Trophoblast cell (in vitro differentiated cells and primary cell): ENCODE data around the gene NXT1.

Source experiments
- DNase-seq, 2 donors: peaks; one replicate each; pipeline ENCODE4 v3.0.0-alpha.2; 2016
- H2AFZ ChIP-seq: 2 replicates; pipeline ENCODE4 v1.6.1; 2013; ENCODE audit warnings: low read length, moderate library complexity, mild to moderate bottlenecking; ENCODE audit not compliant: insufficient read depth, poor library complexity
- H2AK5ac ChIP-seq: 2 replicates; pipeline ENCODE4 v1.6.1; 2013; ENCODE audit warnings: mild to moderate bottlenecking, low read length
- H2BK120ac ChIP-seq: 2 replicates; pipeline ENCODE4 v1.6.1; 2013; ENCODE audit warnings: low read length, mild to moderate bottlenecking, moderate library complexity; ENCODE audit not compliant: insufficient read depth, poor library complexity
- H2BK12ac ChIP-seq: 2 replicates; pipeline ENCODE4 v1.6.1; 2013; ENCODE audit warnings: mild to moderate bottlenecking, low read length, moderate library complexity
- H2BK5ac ChIP-seq: 2 replicates; pipeline ENCODE4 v1.6.1; 2013; ENCODE audit warnings: low read length, low read depth, moderate library complexity, mild to moderate bottlenecking; ENCODE audit not compliant: poor library complexity
- H3K14ac ChIP-seq: 2 replicates; pipeline ENCODE4 v1.6.1; 2013; ENCODE audit warnings: mild to moderate bottlenecking, low read length
- H3K18ac ChIP-seq: 2 replicates; pipeline ENCODE4 v1.6.1; 2013; ENCODE audit warnings: mild to moderate bottlenecking, low read length
- H3K23ac ChIP-seq: 2 replicates; pipeline ENCODE4 v1.6.1; 2013; ENCODE audit warnings: low read length
- H3K27ac ChIP-seq: 2 replicates; pipeline ENCODE4 v1.5.1; 2013; ENCODE audit warnings: low read depth, mild to moderate bottlenecking, inconsistent platforms, low read length, moderate library complexity
- H3K27me3 ChIP-seq: 2 replicates; pipeline ENCODE4 v1.6.1; 2013; ENCODE audit warnings: inconsistent platforms, mild to moderate bottlenecking, low read length, moderate library complexity; ENCODE audit not compliant: insufficient read depth
- H3K36me3 ChIP-seq, 2 experiments: 1 replicate in 1 of 2; 2 replicates in 1 of 2; pipeline ENCODE4 v1.6.1; 2013; ENCODE audit warnings: low read length in 2 of 2, mild to moderate bottlenecking in 2 of 2, moderate library complexity in 1 of 2; ENCODE audit not compliant: insufficient read depth in 2 of 2, control insufficient read depth in 1 of 2
- H3K4ac ChIP-seq: 2 replicates; pipeline ENCODE4 v1.6.1; 2013; ENCODE audit warnings: low read depth, mild to moderate bottlenecking, low read length, moderate library complexity
- H3K4me1 ChIP-seq, 2 experiments: 1 replicate in 1 of 2; 2 replicates in 1 of 2; pipeline ENCODE4 v1.6.1; 2013; ENCODE audit warnings: low read length in 2 of 2, mild to moderate bottlenecking in 2 of 2, moderate library complexity in 1 of 2; ENCODE audit not compliant: insufficient read depth in 2 of 2, control insufficient read depth in 1 of 2
- H3K4me2 ChIP-seq: 2 replicates; pipeline ENCODE4 v1.6.1; 2013; ENCODE audit warnings: inconsistent platforms, mild to moderate bottlenecking, low read length, moderate library complexity
- H3K4me3 ChIP-seq: 2 replicates; pipeline ENCODE4 v1.5.1; 2013; ENCODE audit warnings: mild to moderate bottlenecking, low read depth, low read length, inconsistent platforms
- H3K79me1 ChIP-seq: one replicate; pipeline ENCODE4 v1.6.1; 2013; ENCODE audit warnings: low read length
- H3K79me2 ChIP-seq: 2 replicates; pipeline ENCODE4 v1.6.1; 2013; ENCODE audit warnings: low read length, mild to moderate bottlenecking; ENCODE audit not compliant: control insufficient read depth, insufficient read depth, poor library complexity
- H3K9ac ChIP-seq: 2 replicates; pipeline ENCODE4 v1.6.1; 2013; ENCODE audit warnings: mild to moderate bottlenecking, low read length
- H3K9me3 ChIP-seq: 2 replicates; pipeline ENCODE4 v1.6.1; 2013; ENCODE audit warnings: low read depth, mild to moderate bottlenecking, control low read depth, inconsistent platforms, low read length; ENCODE audit not compliant: insufficient read depth
- H4K12ac ChIP-seq: 2 replicates; pipeline ENCODE4 v1.6.1; 2013; ENCODE audit warnings: low read depth, mild to moderate bottlenecking, low read length, moderate library complexity
- H4K8ac ChIP-seq: 2 replicates; pipeline ENCODE4 v1.6.1; 2013; ENCODE audit warnings: low read depth, mild to moderate bottlenecking, low read length, moderate library complexity
- H4K91ac ChIP-seq: one replicate; pipeline ENCODE4 v1.6.1; 2013; ENCODE audit warnings: low read depth, mild to moderate bottlenecking, low read length, moderate library complexity
- WGBS: extraction: QIAGEN DNeasy Blood & Tissue Kit; methylation state at CpG from one replicate; pipeline ENCODE4 v1.1.7; 2013; ENCODE audit warnings: missing lambda C conversion rate; ENCODE audit not compliant: insufficient read length, insufficient coverage; ENCODE audit errors: extremely low coverage; 5-methylcytosine and 5-hydroxymethylcytosine counted together

Gene NXT1

GRCh38 chr20:23313271-23313670, 37.3 kb upstream of the NXT1 start:
- no peaks in the 10 kb centered on the region for H3K27me3 ChIP-seq
- H3K79me2 ChIP-seq = no peaks in the 10 kb centered on the region
- no peak overlapping the region for H4K12ac ChIP-seq
- no peak overlapping the region for H2BK12ac ChIP-seq
- H3K4me2 ChIP-seq = no peak overlapping the region
- no peaks in the 10 kb centered on the region for H3K36me3 ChIP-seq
- no peak overlapping the region for H3K23ac ChIP-seq
- no peak overlapping the region for H3K4ac ChIP-seq
- H2AFZ ChIP-seq = no peak overlapping the region
- no peak overlapping the region for H3K14ac ChIP-seq
- no peak overlapping the region for H3K9ac ChIP-seq
- no peak overlapping the region for H3K18ac ChIP-seq
- no peak overlapping the region for H4K8ac ChIP-seq
- no peak overlapping the region for H2AK5ac ChIP-seq
- no peaks in the 10 kb centered on the region for H3K79me1 ChIP-seq
- no peak overlapping the region for H3K27ac ChIP-seq
- no peaks in the 10 kb centered on the region for H3K4me1 ChIP-seq
- no CpG with 5 or more reads among the region's 1 CpG for WGBS
- no peak overlapping the region for H3K4me3 ChIP-seq
- no peak overlapping the region for H4K91ac ChIP-seq
- H2BK5ac ChIP-seq = no peak overlapping the region
- H3K9me3 ChIP-seq = peaks cover 5% of the 10 kb centered on the region
- no peak overlapping the region for H2BK120ac ChIP-seq
- no peak for DNase-seq

- H4K12ac ChIP-seq = no peak overlapping the region
- no peak overlapping the region for H2BK12ac ChIP-seq
- no peak overlapping the region for H2AFZ ChIP-seq
- H3K4me2 ChIP-seq = no peak overlapping the region
- no peaks in the 10 kb centered on the region for H3K36me3 ChIP-seq
- no peak overlapping the region for H4K8ac ChIP-seq
- no peak overlapping the region for H3K4ac ChIP-seq
- H3K79me2 ChIP-seq = no peaks in the 10 kb centered on the region
- no peak for DNase-seq
- no peak overlapping the region for H3K23ac ChIP-seq
- WGBS = no CpG with 5 or more reads among the region's 5 CpGs
- H3K9ac ChIP-seq = no peak overlapping the region
- H3K4me3 ChIP-seq = no peak overlapping the region
- no peak overlapping the region for H3K27ac ChIP-seq
- no peaks in the 10 kb centered on the region for H3K4me1 ChIP-seq
- H2AK5ac ChIP-seq = no peak overlapping the region
- no peaks in the 10 kb centered on the region for H3K27me3 ChIP-seq
- peaks cover 3% of the 10 kb centered on the region for H3K9me3 ChIP-seq
- H2BK5ac ChIP-seq = no peak overlapping the region
- no peak overlapping the region for H2BK120ac ChIP-seq
- no peaks in the 10 kb centered on the region for H3K79me1 ChIP-seq
- no peak overlapping the region for H3K14ac ChIP-seq
- H3K18ac ChIP-seq = no peak overlapping the region
- no peak overlapping the region for H4K91ac ChIP-seq
Observed at GRCh38 chr20:23314699-23315098, 35.9 kb upstream of the NXT1 start.

GRCh38 chr20:23315099-23315498, 35.5 kb upstream of the NXT1 start:
- Histone ChIP-seq H2AK5ac (no peak overlapping the region), H2BK12ac (no peak overlapping the region), H3K4ac (no peak overlapping the region), H3K27ac (no peak overlapping the region), H3K9me3 (peaks cover 3% of the 10 kb centered on the region), H3K4me1 (no peaks in the 10 kb centered on the region), H3K14ac (no peak overlapping the region), H2BK120ac (no peak overlapping the region), H3K27me3 (no peaks in the 10 kb centered on the region), H3K36me3 (no peaks in the 10 kb centered on the region), H3K23ac (no peak overlapping the region), H3K18ac (no peak overlapping the region), H4K91ac (no peak overlapping the region), H4K8ac (no peak overlapping the region), H3K79me2 (no peaks in the 10 kb centered on the region), H4K12ac (no peak overlapping the region), H3K4me3 (no peak overlapping the region), H3K79me1 (no peaks in the 10 kb centered on the region), H3K4me2 (no peak overlapping the region), H3K9ac (no peak overlapping the region), H2BK5ac (no peak overlapping the region), H2AFZ (no peak overlapping the region)
- no CpG with 5 or more reads among the region's 9 CpGs for WGBS
- peak in 1 of 2 donors; percentile 20 for DNase-seq

GRCh38 chr20:23316626-23317025, 34.0 kb upstream of the NXT1 start:
- Histone ChIP-seq H3K9ac (no peak overlapping the region), H3K4me3 (no peak overlapping the region), H3K79me2 (no peaks in the 10 kb centered on the region), H2AFZ (no peak overlapping the region), H3K18ac (no peak overlapping the region), H3K36me3 (no peaks in the 10 kb centered on the region), H3K27ac (no peak overlapping the region), H2BK5ac (no peak overlapping the region), H4K12ac (no peak overlapping the region), H3K4me1 (no peaks in the 10 kb centered on the region), H3K4ac (no peak overlapping the region), H3K27me3 (no peaks in the 10 kb centered on the region), H4K91ac (no peak overlapping the region), H3K14ac (no peak overlapping the region), H2BK12ac (no peak overlapping the region), H3K23ac (no peak overlapping the region), H4K8ac (no peak overlapping the region), H3K79me1 (no peaks in the 10 kb centered on the region), H3K4me2 (no peak overlapping the region), H2BK120ac (no peak overlapping the region), H2AK5ac (no peak overlapping the region), H3K9me3 (peaks cover 7% of the 10 kb centered on the region)
- WGBS = no CpG with 5 or more reads among the region's 3 CpGs
- DNase-seq = no peak
